C4-2B (cell line): ENCODE results near the gene AASDH.

Source experiments
- H3K27ac ChIP-seq: fragments of 450-650 bp; 2 replicates; pipeline ENCODE4 v1.5.1; 2017
- CTCF ChIP-seq: fragments of 450-650 bp; conservative IDR thresholded peaks from 2 replicates; pipeline ENCODE4 v1.5.1; 2017; ENCODE audit warnings: mild to moderate bottlenecking
- ZFX ChIP-seq: fragments of 450-650 bp; IDR thresholded peaks from 2 replicates; pipeline ENCODE4 v1.6.1; 2017

The AASDH gene

DNA sequence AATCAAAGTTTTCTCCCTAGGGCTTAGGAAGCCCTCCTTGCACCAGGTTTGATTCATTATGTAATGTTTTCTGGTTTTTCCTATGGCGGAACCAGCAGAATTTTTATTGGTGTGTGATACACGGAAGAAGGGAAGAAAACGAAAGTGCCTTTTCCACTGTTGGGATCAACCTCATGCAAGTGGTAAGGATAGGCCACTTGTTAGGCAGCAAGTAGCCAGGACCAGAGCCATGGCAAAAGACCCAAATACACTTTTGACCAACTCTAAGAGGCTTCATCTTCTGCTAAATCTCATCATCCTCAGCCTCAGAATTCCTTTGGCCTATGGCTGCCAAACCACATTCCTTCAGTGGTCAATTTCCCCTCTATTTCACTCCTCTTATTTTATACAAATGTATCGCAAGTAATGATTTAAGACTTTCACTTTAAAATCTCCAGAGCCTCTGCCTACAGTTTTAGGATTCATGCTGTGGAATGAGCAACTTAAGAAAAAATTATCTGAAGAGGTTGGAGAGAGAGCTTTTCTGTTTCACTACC lies 26.9 kb upstream of the AASDH start:
- no peak overlapping the region for H3K27ac ChIP-seq
- no peak for TF ChIP-seq ZFX
- no peak for TF ChIP-seq CTCF

GRCh38 chr4:56410247-56411062 lies 23.2 kb upstream of the AASDH start:
- TF ChIP-seq CTCF (no peak), ZFX (no peak)
- no peak overlapping the region for H3K27ac ChIP-seq

- H3K27ac ChIP-seq: no peak overlapping the region
These were observed 22.3 kb upstream of the AASDH start for GRCh38 chr4:56409511-56410090.

DNA sequence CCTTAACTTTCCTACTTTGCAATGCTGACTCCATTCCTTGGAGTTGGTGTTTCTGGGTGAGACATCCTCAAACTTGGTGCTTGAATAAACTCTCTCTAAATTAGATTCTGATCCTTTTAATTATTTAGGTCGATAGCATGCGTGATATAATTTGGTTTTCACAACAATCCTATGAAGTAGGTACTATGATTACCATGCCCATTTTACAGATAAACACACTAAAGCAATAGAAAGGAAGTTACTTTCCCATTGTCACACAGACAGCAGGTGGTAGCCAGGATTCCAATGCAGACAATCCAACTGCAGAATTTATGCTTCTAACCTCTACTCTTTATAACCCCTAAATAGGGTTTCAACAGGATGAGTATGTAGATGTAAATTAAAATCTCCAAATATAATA lies 21.7 kb upstream of the AASDH start:
- no peak overlapping the region for H3K27ac ChIP-seq
- TF ChIP-seq ZFX (no peak), CTCF (no peak)

More at GRCh38 chr4:56409511-56410090, 22.3 kb upstream of the AASDH start:
- TF ChIP-seq ZFX: no peak

GRCh38 chr4:56406151-56406550 lies 18.9 kb upstream of the AASDH start:
- H3K27ac ChIP-seq: no peak overlapping the region
- TF ChIP-seq ZFX (no peak), CTCF (no peak)

DNA sequence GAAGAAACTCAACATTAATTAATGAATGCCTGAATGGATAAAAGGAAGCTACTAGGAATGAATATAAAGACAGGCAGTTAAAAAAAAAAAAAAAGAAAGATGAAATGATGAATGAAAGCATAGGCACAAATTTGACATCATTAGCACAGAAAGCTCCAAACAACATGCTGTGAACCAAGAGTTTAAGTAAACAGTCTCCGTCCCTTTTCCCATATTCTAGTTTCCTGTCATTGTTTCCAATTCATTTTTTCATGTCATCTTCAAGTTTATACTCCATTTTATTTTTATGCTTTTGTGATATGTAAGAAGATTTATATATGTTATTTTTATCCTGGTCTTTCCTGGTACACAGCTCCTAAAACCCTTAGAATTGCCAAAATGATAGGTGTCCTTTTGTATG lies 17.7 kb upstream of the AASDH start:
- no peak for TF ChIP-seq CTCF
- TF ChIP-seq ZFX: no peak
- H3K27ac ChIP-seq: no peak overlapping the region

DNA sequence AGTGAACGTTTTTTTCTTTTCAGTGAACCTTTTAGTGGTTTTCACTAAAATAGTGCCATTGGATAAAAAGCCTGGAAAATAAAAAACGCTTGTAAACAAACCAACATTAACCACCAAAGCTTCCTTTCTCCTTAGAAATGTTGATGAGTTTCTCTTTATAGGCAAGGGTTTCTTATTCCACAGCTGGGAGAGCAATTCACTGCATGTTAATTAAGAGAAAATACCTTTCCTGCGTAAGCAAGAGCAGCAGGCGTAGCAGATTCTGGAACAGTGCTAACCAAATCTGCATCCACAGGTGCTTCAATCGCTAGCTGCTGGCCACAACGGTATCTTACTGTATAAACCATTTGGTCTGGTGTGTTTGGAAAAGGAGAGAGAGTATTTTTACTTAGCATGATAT lies 13.3 kb upstream of the AASDH start:
- H3K27ac ChIP-seq: no peak overlapping the region
- TF ChIP-seq ZFX: no peak
- no peak for TF ChIP-seq CTCF
